Hypothalamus (tissue), 51 donors: Measurements from ENCODE around the gene FAM216B.
A peak's percentile ranks its signal among the peaks of the same experiment; 100 is the strongest.

Source experiments
- DNase-seq, 51 donors: peaks; one replicate each; lab custom pipeline; 2025; lab: John Stamatoyannopoulos, UW

The FAM216B gene

GRCh38 chr13:42777467-42777866 is 3.9 kb upstream of the FAM216B start:
- DNase-seq: no peak

- DNase-seq: no peak
Observed at GRCh38 chr13:42780044-42780443, 1.3 kb upstream of the FAM216B start.

DNA sequence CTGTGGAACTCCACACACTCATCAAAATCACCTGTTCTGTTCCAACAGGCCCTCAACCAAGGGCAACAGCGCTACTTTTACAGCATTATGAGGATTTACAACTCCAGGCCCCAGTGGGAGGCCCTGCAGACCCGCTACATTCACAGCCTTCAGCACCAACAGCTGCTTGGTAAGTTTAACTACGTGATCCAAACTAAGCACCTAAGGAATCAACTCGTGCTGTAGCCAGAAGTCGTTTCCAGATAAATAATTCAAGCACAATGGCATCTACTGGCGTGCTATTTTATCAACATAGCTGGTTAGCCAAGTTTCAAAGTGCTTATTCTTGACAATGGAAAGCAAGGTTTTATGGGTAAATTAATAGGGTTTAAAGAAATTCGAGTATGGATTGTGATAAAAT is 5.3 kb downstream of the FAM216B start:
- DNase-seq: no peak

DNA sequence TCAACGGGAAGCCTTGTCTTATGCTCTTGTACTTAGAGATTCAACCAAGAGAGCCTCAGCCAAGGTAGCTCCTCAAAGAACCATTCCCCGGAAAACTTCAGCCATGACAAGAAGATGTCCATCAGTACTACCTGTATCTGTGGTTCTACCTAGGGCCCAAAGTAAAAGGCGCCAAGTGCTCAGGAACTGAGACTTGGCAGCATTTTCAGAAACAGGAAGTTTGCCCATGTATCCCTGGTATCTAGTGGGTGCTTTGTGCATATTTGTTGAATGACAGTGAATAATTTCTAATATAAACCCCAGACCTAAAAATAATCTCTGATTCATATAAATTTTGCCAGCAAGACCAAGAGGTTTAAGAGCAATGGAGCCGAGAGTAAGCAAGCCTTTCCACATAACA is 7.2 kb downstream of the FAM216B start:
- no peak for DNase-seq

DNA sequence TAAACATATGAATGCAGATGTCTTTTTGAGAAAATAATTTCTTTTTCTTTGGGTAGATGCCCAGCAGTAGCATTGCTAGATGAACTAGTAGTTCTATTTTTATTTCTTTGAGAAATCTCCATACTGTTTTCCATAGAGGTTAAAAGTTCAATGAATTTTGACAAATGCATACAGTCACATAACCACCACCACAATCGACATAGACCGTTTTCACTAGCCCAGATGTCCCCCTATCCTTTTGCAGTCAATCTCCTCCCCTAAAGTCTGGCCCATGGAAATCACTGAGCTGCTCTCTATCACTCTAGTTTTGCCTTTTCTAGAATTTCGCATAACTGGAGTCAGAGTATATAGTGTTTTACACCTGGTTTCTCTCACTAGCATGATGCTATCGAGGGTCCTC is 10.8 kb downstream of the FAM216B start:
- no peak for DNase-seq

DNA sequence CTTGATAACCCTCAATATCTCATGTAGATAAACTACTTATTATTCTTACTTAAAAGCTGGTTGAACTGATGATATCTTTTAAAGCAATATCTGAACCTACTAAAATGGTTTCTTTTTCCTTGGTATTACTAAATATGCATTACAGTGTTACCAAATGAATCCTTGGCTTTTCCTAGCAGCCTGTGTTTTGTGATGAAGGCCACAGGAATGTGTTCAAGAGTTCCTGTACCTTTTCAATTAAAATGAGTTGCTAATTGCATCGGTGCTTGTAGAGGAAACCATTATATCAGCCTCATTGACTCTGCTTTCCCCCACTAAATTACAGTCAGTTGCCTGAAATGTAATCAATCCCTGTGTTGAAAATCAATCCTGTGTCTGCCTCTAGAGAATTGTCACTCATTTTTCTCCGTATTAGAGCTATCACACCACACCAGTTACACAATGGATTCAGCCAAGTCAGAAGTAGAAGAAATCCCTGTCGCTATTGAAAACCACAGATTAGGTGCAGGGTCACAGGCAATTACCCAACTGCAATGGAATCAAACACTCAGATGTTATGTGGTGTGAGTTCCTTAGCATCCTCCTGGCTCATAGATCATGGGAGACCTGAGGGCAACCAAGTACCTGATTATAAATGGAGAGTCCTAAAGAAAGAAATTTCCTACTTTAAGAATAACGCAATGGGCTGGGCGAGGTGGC is 13.3 kb downstream of the FAM216B start:
- no peak for DNase-seq

GRCh38 chr13:42795666-42796065 is 14.3 kb downstream of the FAM216B start:
- no peak for DNase-seq

GRCh38 chr13:42796747-42797356 is 15.5 kb downstream of the FAM216B start:
- DNase-seq: no peak

DNA sequence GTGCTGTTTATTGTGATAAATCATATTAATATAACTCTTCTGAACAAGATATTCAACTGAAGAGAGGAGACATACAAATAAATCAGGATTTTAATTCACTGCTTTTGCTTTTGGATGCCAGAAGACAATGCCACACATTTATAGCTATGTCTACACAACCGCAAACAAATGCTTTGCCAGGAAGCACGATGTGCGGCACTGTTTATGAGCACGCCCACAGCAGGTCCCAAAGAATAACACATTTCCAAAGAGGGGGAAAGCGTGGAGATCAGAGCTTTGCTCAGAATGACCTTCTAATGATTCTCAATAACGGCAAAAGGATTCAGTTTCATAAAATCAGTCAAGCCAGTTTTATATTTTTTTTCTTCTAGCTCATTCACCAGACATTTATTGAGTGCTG is 16.7 kb downstream of the FAM216B start:
- no peak for DNase-seq

DNA sequence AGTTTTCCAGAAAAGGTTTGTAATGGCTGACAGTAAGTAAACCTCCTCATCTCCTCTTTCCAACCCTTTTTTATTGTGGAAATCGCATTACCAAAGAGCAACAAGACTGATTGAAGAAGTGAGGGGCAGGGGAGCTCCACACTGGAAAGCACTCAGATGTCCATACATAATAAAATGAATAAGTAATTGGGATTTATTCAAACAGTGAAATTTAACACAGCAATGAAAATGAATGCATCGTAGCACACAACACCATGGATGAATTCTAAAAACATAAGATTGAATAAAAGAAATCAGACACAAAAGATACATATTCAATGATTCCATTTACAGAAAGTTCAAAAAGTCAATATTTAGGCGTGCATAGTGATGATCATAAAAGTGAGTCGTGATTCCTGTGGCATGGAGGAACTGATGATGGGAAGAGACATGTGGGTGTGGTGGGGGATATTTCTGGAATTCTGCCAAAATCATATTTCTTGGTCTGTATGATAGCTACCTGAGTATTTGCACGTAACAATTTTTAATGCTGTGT is 18.8 kb downstream of the FAM216B start:
- DNase-seq: no peak

- DNase-seq: no peak
Observed at GRCh38 chr13:42803563-42804204, 22.3 kb downstream of the FAM216B start.

- DNase-seq: no peak
Observed at GRCh38 chr13:42804244-42804874, 23.0 kb downstream of the FAM216B start.

GRCh38 chr13:42807241-42807640 is 25.9 kb downstream of the FAM216B start:
- DNase-seq: no peak

DNA sequence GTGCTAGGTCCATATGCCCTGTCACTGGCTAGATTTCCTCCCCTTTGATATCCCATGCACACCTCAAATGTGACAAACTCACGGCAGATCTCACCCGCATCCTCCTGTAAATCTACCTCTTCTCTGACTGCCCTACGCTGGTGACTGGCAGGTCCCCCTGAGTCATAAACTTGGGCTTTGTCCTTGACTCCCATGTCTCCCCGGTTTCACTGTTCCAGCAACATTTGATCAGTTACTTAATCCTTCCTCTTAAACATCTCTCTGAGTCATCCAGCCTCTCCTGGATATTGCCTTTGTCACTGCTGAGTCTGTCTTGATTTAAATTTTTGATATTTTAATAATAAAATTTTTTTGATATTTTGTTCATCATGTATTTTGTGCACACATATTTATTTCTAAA is 26.5 kb downstream of the FAM216B start:
- no peak for DNase-seq

- no peak for DNase-seq
Observed at GRCh38 chr13:42808341-42808940, 27.1 kb downstream of the FAM216B start.

DNA sequence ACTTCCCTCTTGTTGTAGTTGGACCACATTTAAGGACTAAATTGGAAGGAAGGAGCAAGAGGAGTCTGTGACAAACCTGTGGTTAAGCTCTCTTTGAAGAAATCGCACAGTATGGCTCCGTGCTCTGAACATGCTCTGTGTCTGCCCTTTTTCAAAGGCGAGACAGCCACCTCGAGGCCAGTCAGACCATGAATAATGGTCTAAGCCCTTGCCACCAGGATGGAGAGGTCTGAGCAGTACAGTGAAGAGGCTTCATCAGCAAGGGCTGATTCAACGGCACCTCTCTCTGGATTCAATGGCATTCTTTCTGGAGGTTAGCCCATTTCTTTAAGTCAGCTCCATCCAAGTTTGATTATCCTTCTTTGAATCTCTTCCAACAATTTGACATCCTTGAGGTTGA is 30.9 kb downstream of the FAM216B start:
- DNase-seq: no peak

DNA sequence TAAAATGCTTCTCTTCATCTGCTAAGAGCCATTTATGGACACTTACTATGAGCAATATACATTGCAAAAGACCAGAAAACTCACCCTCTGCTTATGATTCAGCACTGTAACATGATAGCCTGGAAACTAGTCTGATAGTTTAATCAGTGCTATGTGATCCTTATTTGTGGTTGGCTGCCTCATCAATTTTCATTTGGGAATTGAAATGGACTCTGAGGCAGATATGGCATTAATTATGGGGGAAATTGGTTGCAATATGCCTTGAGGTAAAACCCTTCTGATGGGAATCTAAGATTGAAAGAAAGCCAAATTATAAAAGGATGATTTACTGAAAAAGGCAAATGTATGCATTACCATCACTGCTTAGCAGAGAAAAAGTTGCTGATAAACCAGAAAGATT is 33.5 kb downstream of the FAM216B start:
- DNase-seq: no peak

GRCh38 chr13:42815681-42816080 is 34.3 kb downstream of the FAM216B start:
- DNase-seq: no peak

GRCh38 chr13:42816538-42816937 is 35.2 kb downstream of the FAM216B start:
- no peak for DNase-seq

DNA sequence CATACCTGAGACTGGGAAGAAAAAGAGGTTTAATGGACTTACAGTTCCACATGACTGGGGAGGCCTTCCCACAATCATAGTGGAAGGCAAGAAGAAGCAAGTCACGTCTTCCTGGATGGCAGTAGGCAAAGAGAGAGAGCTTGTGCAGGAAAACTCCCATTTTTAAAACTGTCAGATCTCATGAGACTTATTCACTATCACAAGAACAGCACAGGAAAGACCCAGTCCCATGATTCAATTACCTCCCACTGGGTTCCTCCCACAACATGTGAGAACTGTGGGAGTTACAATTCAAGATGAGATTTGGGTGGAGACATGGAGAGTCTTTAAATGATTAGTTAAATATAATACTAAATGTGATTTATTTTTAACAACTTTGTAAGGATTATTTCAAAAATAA is 38.3 kb downstream of the FAM216B start:
- DNase-seq: peak in 1 of 51 donors; percentile 10

DNA sequence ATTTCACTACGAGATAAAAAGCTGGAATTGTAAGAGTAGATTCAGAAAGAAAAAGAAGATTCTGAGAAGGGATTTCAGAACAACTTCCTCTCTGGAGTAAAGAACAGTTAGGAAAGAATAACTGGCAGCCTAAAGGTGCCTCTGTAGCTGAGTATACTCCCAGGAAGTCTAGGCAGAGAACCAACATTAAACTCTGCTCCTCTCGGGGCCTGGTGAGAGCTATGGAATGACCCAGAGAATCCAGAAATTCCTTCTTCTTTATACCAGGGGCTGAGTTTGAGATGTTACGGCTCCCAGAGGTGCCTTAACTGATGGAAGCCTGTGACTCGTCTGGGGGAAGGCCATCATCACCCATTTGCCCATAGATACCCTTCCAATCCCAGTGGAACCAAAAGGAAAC is 39.1 kb downstream of the FAM216B start:
- no peak for DNase-seq
